IMR-90 (cell line): ENCODE data around the gene RASSF9. TPM values are rescaled to one million over a fixed set of nuclear protein-coding genes. Genes with fewer than 3 reads are reported as not detected.

Experiments
- ATAC-seq: fragments of 200-7000 bp; cut with Tn5 transposase; 2 replicates; pipeline ENCODE4 v1.9.1; 2020; ENCODE audit warnings: low read depth, mild to moderate bottlenecking, moderate library complexity
- BruUV-seq: library from RNA; stranded (reverse); fragments of 400-500 nt; replicated peaks from 2 replicates; lab custom pipeline; 2021; lab: Mats Ljungman, UMichigan
- CTCF ChIA-PET: fragments of 300-600 bp; formaldehyde crosslinking; extraction: SDS; loops from one replicate; lab custom pipeline; 2021; ENCODE audit warnings: antibody characterized with exemption; lab: Yijun Ruan, JAX
- POLR2A ChIA-PET: fragments of 300-600 bp; sonication (Branson Sonifier 250); formaldehyde crosslinking; loops from one replicate; lab custom pipeline; 2022; ENCODE audit warnings: antibody characterized with exemption; ENCODE audit not compliant: unreplicated experiment; lab: Charles Lee
- DNase-seq: peaks from one replicate; pipeline ENCODE4 v3.0.0; 2013
- H2AFZ ChIP-seq: replicated peaks from 2 replicates; pipeline ENCODE3; 2013; ENCODE audit warnings: low read length, mild to moderate bottlenecking; ENCODE audit not compliant: poor library complexity
- H2AK5ac ChIP-seq: 2 replicates; pipeline ENCODE4 v1.6.1; 2013; ENCODE audit warnings: low read depth, low read length, inconsistent platforms
- H2AK9ac ChIP-seq: replicated peaks from 2 replicates; pipeline ENCODE3; 2013; ENCODE audit warnings: mild to moderate bottlenecking, low read depth, low read length, moderate library complexity; ENCODE audit not compliant: poor library complexity
- H2BK120ac ChIP-seq: 2 replicates; pipeline ENCODE4 v1.6.1; 2013; ENCODE audit warnings: low read depth, low read length, inconsistent platforms
- H2BK15ac ChIP-seq: 3 replicates; pipeline ENCODE4 v1.6.1; 2013; ENCODE audit warnings: low read depth, low read length, inconsistent platforms
- H2BK20ac ChIP-seq: 2 replicates; pipeline ENCODE4 v1.6.1; 2013; ENCODE audit warnings: low read depth, mild to moderate bottlenecking, inconsistent platforms, low read length, moderate library complexity
- H2BK5ac ChIP-seq: 2 replicates; pipeline ENCODE4 v1.6.1; 2013; ENCODE audit warnings: mild to moderate bottlenecking, low read depth, low read length, inconsistent platforms; ENCODE audit not compliant: poor library complexity, severe bottlenecking
- H3K14ac ChIP-seq: replicated peaks from 2 replicates; pipeline ENCODE4 v1.6.1; 2013; ENCODE audit warnings: low read depth, low read length, inconsistent platforms
- H3K18ac ChIP-seq: 2 replicates; pipeline ENCODE4 v1.6.1; 2013; ENCODE audit warnings: low read depth, low read length, control low read depth
- H3K23ac ChIP-seq: 2 replicates; pipeline ENCODE4 v1.6.1; 2013; ENCODE audit warnings: low read depth, low read length, inconsistent platforms
- H3K27ac ChIP-seq: 2 replicates; pipeline ENCODE4 v1.5.1; 2013; ENCODE audit warnings: mild to moderate bottlenecking, control low read depth, low read length; ENCODE audit not compliant: insufficient read depth
- H3K27me3 ChIP-seq: 2 replicates; pipeline ENCODE4 v1.6.1; 2013; ENCODE audit warnings: low read length; ENCODE audit not compliant: control insufficient read depth, insufficient read depth
- H3K36me3 ChIP-seq: 2 replicates; pipeline ENCODE4 v1.6.1; 2013; ENCODE audit warnings: low read length, mixed read lengths; ENCODE audit not compliant: control insufficient read depth, insufficient read depth
- H3K4ac ChIP-seq: 2 replicates; pipeline ENCODE4 v1.6.1; 2013; ENCODE audit warnings: low read depth, low read length, inconsistent platforms
- H3K4me1 ChIP-seq: 2 replicates; pipeline ENCODE4 v1.6.1; 2013; ENCODE audit warnings: low read length, mixed read lengths; ENCODE audit not compliant: control insufficient read depth, insufficient read depth
- H3K4me2 ChIP-seq: 2 replicates; pipeline ENCODE4 v1.6.1; 2013; ENCODE audit warnings: low read depth, mild to moderate bottlenecking, control low read depth, low read length, moderate library complexity
- H3K4me3 ChIP-seq: 2 replicates; pipeline ENCODE4 v1.5.1; 2013; ENCODE audit warnings: low read depth, mild to moderate bottlenecking, control low read depth, low read length, moderate library complexity; ENCODE audit not compliant: insufficient read depth
- H3K56ac ChIP-seq: 2 replicates; pipeline ENCODE4 v1.6.1; 2013; ENCODE audit warnings: low read length, inconsistent platforms; ENCODE audit not compliant: insufficient read depth; ENCODE audit errors: extremely low read depth
- H3K79me1 ChIP-seq, 2 experiments: 2 replicates each; pipeline ENCODE4 v1.6.1; 2013; ENCODE audit warnings: low read length in 2 of 2, inconsistent platforms in 1 of 2, low read depth in 1 of 2
- H3K9ac ChIP-seq: 2 replicates; pipeline ENCODE4 v1.6.1; 2013; ENCODE audit warnings: low read depth, low read length, control low read depth
- H3K9me1 ChIP-seq: 2 replicates; pipeline ENCODE4 v1.6.1; 2013; ENCODE audit warnings: low read length, inconsistent platforms; ENCODE audit not compliant: insufficient read depth
- H3K9me3 ChIP-seq: 2 replicates; pipeline ENCODE4 v1.6.1; 2013; ENCODE audit warnings: low read length; ENCODE audit not compliant: control insufficient read depth, insufficient read depth
- H4K20me1 ChIP-seq: 2 replicates; pipeline ENCODE4 v1.6.1; 2013; ENCODE audit warnings: low read length, inconsistent platforms; ENCODE audit not compliant: insufficient read depth
- H4K5ac ChIP-seq: 2 replicates; pipeline ENCODE4 v1.6.1; 2013; ENCODE audit warnings: mild to moderate bottlenecking, low read depth, low read length, control low read depth
- H4K8ac ChIP-seq, 2 experiments: 2 replicates each; pipeline ENCODE4 v1.6.1; 2013; ENCODE audit warnings: low read depth in 2 of 2, low read length in 2 of 2, control low read depth in 1 of 2, inconsistent platforms in 1 of 2
- H4K91ac ChIP-seq: 2 replicates; pipeline ENCODE4 v1.6.1; 2013; ENCODE audit warnings: low read depth, low read length, inconsistent platforms; ENCODE audit not compliant: insufficient read depth
- BHLHE40 ChIP-seq: fragments of 150-350 bp; IDR thresholded peaks from 2 replicates; pipeline ENCODE4 v1.6.1; 2016; ENCODE audit warnings: mild to moderate bottlenecking, low read depth, low read length
- CEBPB ChIP-seq: IDR thresholded peaks from 2 replicates; pipeline ENCODE4 v1.6.1; 2012; ENCODE audit warnings: low read depth, low read length, improper control_type of control experiment
- CHD1 ChIP-seq: IDR thresholded peaks from 2 replicates; pipeline ENCODE4 v1.6.1; 2012; ENCODE audit warnings: low read depth, low read length, improper control_type of control experiment
- CTCF ChIP-seq: conservative IDR thresholded peaks from 2 replicates; pipeline ENCODE4 v1.5.1; 2012; ENCODE audit warnings: mild to moderate bottlenecking, low read depth, low read length, improper control_type of control experiment
- FOS ChIP-seq: fragments of 150-350 bp; IDR thresholded peaks from 2 replicates; pipeline ENCODE4 v1.6.1; 2016; ENCODE audit warnings: low read depth, low read length
- MAFK ChIP-seq: IDR thresholded peaks from 2 replicates; pipeline ENCODE4 v1.6.1; 2012; ENCODE audit warnings: low read depth, low read length, improper control_type of control experiment
- MAZ ChIP-seq: IDR thresholded peaks from 2 replicates; pipeline ENCODE4 v1.6.1; 2012; ENCODE audit warnings: low read depth, mild to moderate bottlenecking, low read length, improper control_type of control experiment, moderate library complexity, borderline replicate concordance
- MXI1 ChIP-seq: IDR thresholded peaks from 2 replicates; pipeline ENCODE4 v1.6.1; 2012; ENCODE audit warnings: low read depth, mild to moderate bottlenecking, low read length, moderate library complexity, borderline replicate concordance
- NFE2L2 ChIP-seq: fragments of 150-350 bp; IDR thresholded peaks from 2 replicates; pipeline ENCODE4 v1.6.1; 2016; ENCODE audit warnings: low read depth, mild to moderate bottlenecking, low read length
- POLR2A ChIP-seq: IDR thresholded peaks from 2 replicates; pipeline ENCODE4 v1.6.1; 2012; ENCODE audit warnings: mild to moderate bottlenecking, low read depth, low read length
- RAD21 ChIP-seq: IDR thresholded peaks from 2 replicates; pipeline ENCODE4 v1.6.1; 2012; ENCODE audit warnings: low read length, improper control_type of control experiment
- RCOR1 ChIP-seq: IDR thresholded peaks from 2 replicates; pipeline ENCODE4 v1.6.1; 2012; ENCODE audit warnings: mild to moderate bottlenecking, low read length, improper control_type of control experiment; ENCODE audit not compliant: insufficient replicate concordance
- RFX5 ChIP-seq: IDR thresholded peaks from 2 replicates; pipeline ENCODE4 v1.8.0; 2012; ENCODE audit warnings: low read depth, mild to moderate bottlenecking, low read length, moderate library complexity
- SMC3 ChIP-seq: fragments of 150-350 bp; IDR thresholded peaks from 2 replicates; pipeline ENCODE4 v1.6.1; 2016; ENCODE audit warnings: low read depth, mild to moderate bottlenecking, antibody characterized with exemption, low read length, moderate library complexity
- WGBS, 2 experiments: methylation state at CpG; one replicate each; pipeline versions ENCODE4 v1.1.5 to v1.1.7; 2013; ENCODE audit warnings: missing lambda C conversion rate in 2 of 2; ENCODE audit not compliant: insufficient read length in 1 of 2; ENCODE audit errors: extremely low coverage in 2 of 2; 5-methylcytosine and 5-hydroxymethylcytosine counted together
- dilution Hi-C: fragments of 300-500 bp; cut with HindIII; formaldehyde crosslinking; loops from one replicate; pipeline ENCODE4 v1.14.3; 2018; ENCODE audit warnings: low sequenced_read_pairs; ENCODE audit not compliant: unreplicated experiment
- in situ Hi-C: fragments of 300-500 bp; cut with MboI; formaldehyde crosslinking; loops from 3 replicates; pipeline ENCODE4 v1.14.3; 2019; ENCODE audit warnings: low sequenced_read_pairs, inconsistent platforms, mixed read lengths
- intact Hi-C: fragments of 100-400 bp; cut with micrococcal nuclease; formaldehyde crosslinking; loops from 2 replicates; pipeline ENCODE4 v1.10.0; 2022
- polyA plus RNA-seq, 3 experiments: library from polyadenylated mRNA; depleted of rRNA; stranded (reverse); fragments of >200 nt; gene quantifications; 2 replicates each; pipeline ENCODE4 v1.2.3, GENCODE V29; 2012; ENCODE audit warnings: low replicate concordance in 1 of 3
- total RNA-seq: library from RNA; depleted of rRNA; stranded (reverse); fragments of >200 nt; gene quantifications from 2 replicates; pipeline ENCODE4 v1.2.3, GENCODE V29; 2012
- TF ChIP-seq, protein P1 (sequence below): fragments of 150-350 bp; IDR thresholded peaks from 2 replicates; pipeline ENCODE4 v1.6.1; 2016; ENCODE audit warnings: low read depth, mild to moderate bottlenecking, low read length, moderate library complexity, borderline replicate concordance
- TF ChIP-seq, protein P2 (sequence below): fragments of 150-350 bp; IDR thresholded peaks from 2 replicates; pipeline ENCODE4 v1.6.1; 2017; ENCODE audit warnings: mild to moderate bottlenecking, antibody characterized with exemption, low read length, low read depth

The RASSF9 gene
- total and polyA plus RNA-seq, 2 of the 4 experiments (the other 2 are of a cell fraction), result 0.09 to 0.18 TPM

DNA sequence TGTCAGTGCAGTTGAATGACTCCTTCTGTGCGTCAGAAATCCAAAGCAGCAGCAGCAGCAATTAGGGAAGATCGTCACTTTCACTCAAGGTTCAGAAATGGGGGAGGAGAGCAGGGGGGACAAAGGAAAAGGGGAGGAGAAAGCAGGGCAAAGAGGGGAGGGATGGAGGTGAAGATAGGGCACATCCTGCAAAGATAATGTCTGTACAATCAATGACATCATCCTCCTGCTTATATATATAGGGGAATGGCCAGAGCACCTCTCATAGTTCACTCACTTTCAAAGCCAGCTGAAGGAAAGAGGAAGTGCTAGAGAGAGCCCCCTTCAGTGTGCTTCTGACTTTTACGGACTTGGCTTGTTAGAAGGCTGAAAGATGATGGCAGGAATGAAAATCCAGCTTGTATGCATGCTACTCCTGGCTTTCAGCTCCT, 37.8 kb upstream of the RASSF9 start, which contains the start of gene NTS:
NTS (plus strand) TSS at position 265 of the 431 bp plus-strand sequence; CDS start at position 374, 109 bp downstream.
- DNase-seq, result no peak
- ATAC-seq, result no peak
- H3K9me3 ChIP-seq, result no peaks in the 10 kb centered on the region
- H3K56ac ChIP-seq, result no peak within 1 kb of the TSS
- no peaks in the 10 kb centered on the region for H3K36me3 ChIP-seq
- H4K20me1 ChIP-seq, result no peaks in the 10 kb centered on the region
- H2BK15ac ChIP-seq, result no peak within 1 kb of the TSS
- no peak within 1 kb of the TSS for H3K23ac ChIP-seq
- no TSS peak for BruUV-seq
- H3K4me1 ChIP-seq, result no peaks in the 10 kb centered on the region
- no peaks in the 10 kb centered on the region for H3K27me3 ChIP-seq
- CTCF ChIA-PET, result no interaction called here
- POLR2A ChIA-PET, result no interaction called here
- H2BK120ac ChIP-seq, result no peak within 1 kb of the TSS
- no peak within 1 kb of the TSS for H3K4me3 ChIP-seq
- no peak within 1 kb of the TSS for H3K4ac ChIP-seq
- no peak within 1 kb of the TSS for H4K91ac ChIP-seq
- intact Hi-C loops (no loop called here), in situ Hi-C loops (no loop called here), dilution Hi-C loops (no loop called here)
- no peak within 1 kb of the TSS for H2BK20ac ChIP-seq
- no peak within 1 kb of the TSS for H3K14ac ChIP-seq
- no peak within 1 kb of the TSS for H3K4me2 ChIP-seq
- no peak within 1 kb of the TSS for H3K9ac ChIP-seq
- TF ChIP-seq CEBPB (no peak), SMC3 (no peak), POLR2A (no peak), CHD1 (no peak), RCOR1 (no peak), MAFK (no peak), BHLHE40 (no peak), RFX5 (no peak), CTCF (no peak), MAZ (no peak), NFE2L2 (no peak), MXI1 (no peak), FOS (no peak), RAD21 (no peak)
- TF ChIP-seq, protein P1, sequence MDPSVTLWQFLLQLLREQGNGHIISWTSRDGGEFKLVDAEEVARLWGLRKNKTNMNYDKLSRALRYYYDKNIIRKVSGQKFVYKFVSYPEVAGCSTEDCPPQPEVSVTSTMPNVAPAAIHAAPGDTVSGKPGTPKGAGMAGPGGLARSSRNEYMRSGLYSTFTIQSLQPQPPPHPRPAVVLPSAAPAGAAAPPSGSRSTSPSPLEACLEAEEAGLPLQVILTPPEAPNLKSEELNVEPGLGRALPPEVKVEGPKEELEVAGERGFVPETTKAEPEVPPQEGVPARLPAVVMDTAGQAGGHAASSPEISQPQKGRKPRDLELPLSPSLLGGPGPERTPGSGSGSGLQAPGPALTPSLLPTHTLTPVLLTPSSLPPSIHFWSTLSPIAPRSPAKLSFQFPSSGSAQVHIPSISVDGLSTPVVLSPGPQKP, result no peak
- TF ChIP-seq, protein P2, sequence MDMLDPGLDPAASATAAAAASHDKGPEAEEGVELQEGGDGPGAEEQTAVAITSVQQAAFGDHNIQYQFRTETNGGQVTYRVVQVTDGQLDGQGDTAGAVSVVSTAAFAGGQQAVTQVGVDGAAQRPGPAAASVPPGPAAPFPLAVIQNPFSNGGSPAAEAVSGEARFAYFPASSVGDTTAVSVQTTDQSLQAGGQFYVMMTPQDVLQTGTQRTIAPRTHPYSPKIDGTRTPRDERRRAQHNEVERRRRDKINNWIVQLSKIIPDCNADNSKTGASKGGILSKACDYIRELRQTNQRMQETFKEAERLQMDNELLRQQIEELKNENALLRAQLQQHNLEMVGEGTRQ, result no peak
- no peaks in the 10 kb centered on the region for H3K9me1 ChIP-seq
- no peak within 1 kb of the TSS for H3K27ac ChIP-seq
- 0% methylated on average over 1 of the region's 3 CpGs; no CpG with 5 or more reads in 1 of the 2 experiments for whole genome bisulfite sequencing, 2 experiments
- H3K18ac ChIP-seq, result no peak within 1 kb of the TSS
- H4K5ac ChIP-seq, result no peak within 1 kb of the TSS
- no peaks in the 10 kb centered on the region for H3K79me1 ChIP-seq
- no peak within 1 kb of the TSS for H2AK9ac ChIP-seq
- H2BK5ac ChIP-seq, result no peak within 1 kb of the TSS
- no peak within 1 kb of the TSS for H4K8ac ChIP-seq
- H2AFZ ChIP-seq, result no peak within 1 kb of the TSS
- H2AK5ac ChIP-seq, result no peak within 1 kb of the TSS
